SK-N-SH (cell line): Measurements from ENCODE around the gene TWF1. TPM values are rescaled to one million over a fixed set of nuclear protein-coding genes. Genes with fewer than 3 reads are reported as not detected.

Experiments used
- CTCF ChIA-PET: fragments of 300-600, 350-600 bp; formaldehyde crosslinking; extraction: SDS; loops from one replicate; lab custom pipeline; 2021; lab: Yijun Ruan, JAX
- POLR2A ChIA-PET: fragments of 350-600 bp; sonication (Branson Sonifier 250); formaldehyde crosslinking; extraction: SDS; loops from one replicate; lab custom pipeline; 2020; ENCODE audit warnings: antibody characterized with exemption, inconsistent platforms; lab: Yijun Ruan, JAX
- DNase-seq: peaks from one replicate; pipeline ENCODE4 v3.0.0; 2012
- H2AFZ ChIP-seq: fragments of 200-600 bp; sonication (generic); 2 replicates; pipeline ENCODE4 v1.8.1; 2016; ENCODE audit warnings: antibody characterized with exemption, mild to moderate bottlenecking, low read depth
- H3F3A ChIP-seq: fragments of 200-600 bp; sonication (generic); replicated peaks from 2 replicates; pipeline ENCODE3; 2016; ENCODE audit warnings: antibody characterized with exemption, mild to moderate bottlenecking; ENCODE audit not compliant: insufficient read depth
- H3K27ac ChIP-seq, 2 experiments: fragments of 200-500 bp in 1 of 2; fragments of 200-600 bp in 1 of 2; sonication (Bioruptor generic) in 1 of 2; sonication (generic), shearing (Covaris generic) in 1 of 2; 2 replicates each; pipeline versions ENCODE4 v1.5.1 to v1.6.1; 2014 to 2016; ENCODE audit warnings: low read depth in 2 of 2, inconsistent platforms in 1 of 2, low read length in 1 of 2, mild to moderate bottlenecking in 1 of 2, mixed read lengths in 1 of 2
- H3K27me3 ChIP-seq: fragments of 200-600 bp; sonication (generic), shearing (Covaris generic); 2 replicates; pipeline ENCODE4 v1.6.1; 2016; ENCODE audit warnings: mixed run types; ENCODE audit not compliant: insufficient read depth
- H3K36me3 ChIP-seq, 2 experiments: fragments of 200-500 bp in 1 of 2; fragments of 200-600 bp in 1 of 2; sonication (Bioruptor generic) in 1 of 2; sonication (generic) in 1 of 2; replicated peaks in 1 of 2; 2 replicates each; pipeline versions ENCODE3 to v1.5.1; 2014 to 2016; ENCODE audit warnings: low read length in 1 of 2, mild to moderate bottlenecking in 1 of 2; ENCODE audit not compliant: insufficient read depth in 2 of 2, control insufficient read depth in 1 of 2
- H3K4me1 ChIP-seq, 2 experiments: fragments of 200-500 bp in 1 of 2; fragments of 200-600 bp in 1 of 2; sonication (Bioruptor generic) in 1 of 2; sonication (generic), shearing (Covaris generic) in 1 of 2; 2 replicates each; pipeline versions ENCODE4 v1.5.1 to v1.6.1; 2014 to 2016; ENCODE audit warnings: low read depth in 1 of 2, low read length in 1 of 2, mixed run types in 1 of 2; ENCODE audit not compliant: insufficient read depth in 2 of 2, control insufficient read depth in 1 of 2
- H3K4me2 ChIP-seq: fragments of 200-600 bp; sonication (generic), shearing (Covaris generic); 2 replicates; pipeline ENCODE4 v1.6.1; 2017; ENCODE audit warnings: mixed run types
- H3K4me3 ChIP-seq, 2 experiments: fragments of 200-500 bp in 1 of 2; fragments of 200-600 bp in 1 of 2; sonication (Bioruptor generic) in 1 of 2; sonication (generic), shearing (Covaris generic) in 1 of 2; 2 replicates each; pipeline versions ENCODE4 v1.5.1 to v1.8.1; 2014 to 2016; ENCODE audit warnings: low read depth in 2 of 2, inconsistent platforms in 1 of 2, low read length in 1 of 2, mild to moderate bottlenecking in 1 of 2, mixed read lengths in 1 of 2, moderate library complexity in 1 of 2
- H3K79me2 ChIP-seq: fragments of 200-600 bp; sonication (generic); 2 replicates; pipeline ENCODE4 v1.8.1; 2017; ENCODE audit warnings: mild to moderate bottlenecking; ENCODE audit not compliant: insufficient read depth
- H3K9ac ChIP-seq: fragments of 200-600 bp; sonication (generic); 2 replicates; pipeline ENCODE4 v1.6.1; 2017; ENCODE audit warnings: mixed run types
- H3K9me2 ChIP-seq: fragments of 200-600 bp; sonication (generic); 2 replicates; pipeline ENCODE4 v1.6.1; 2017; ENCODE audit warnings: mixed run types
- H3K9me3 ChIP-seq: fragments of 200-600 bp; sonication (generic); 2 replicates; pipeline ENCODE4 v1.6.1; 2017; ENCODE audit warnings: mixed run types, mild to moderate bottlenecking, moderate library complexity
- H4K20me1 ChIP-seq: fragments of 200-600 bp; sonication (generic); 2 replicates; pipeline ENCODE4 v1.6.1; 2017; ENCODE audit warnings: mild to moderate bottlenecking, mixed run types; ENCODE audit not compliant: insufficient read depth
- CHD2 ChIP-seq: fragments of 150-350 bp; IDR thresholded peaks from 2 replicates; pipeline ENCODE4 v1.6.1; 2018; ENCODE audit warnings: low read length; ENCODE audit not compliant: partially characterized antibody
- CTCF ChIP-seq: fragments of 200-600 bp; sonication (generic); IDR thresholded peaks from 2 replicates; pipeline ENCODE4 v1.6.1; 2017; ENCODE audit warnings: antibody characterized with exemption, mild to moderate bottlenecking, moderate library complexity
- ELF1 ChIP-seq: IDR thresholded peaks from 2 replicates; pipeline ENCODE4 v1.4.0; 2012
- EP300 ChIP-seq, 2 experiments: IDR thresholded peaks; 2 replicates each; pipeline versions ENCODE4 v1.4.0 to v1.6.1; 2012; ENCODE audit warnings: borderline replicate concordance in 1 of 2, low read depth in 1 of 2, low read length in 1 of 2
- EZH2phosphoT487 ChIP-seq: fragments of 200-600 bp; sonication (generic); IDR thresholded peaks from 2 replicates; pipeline ENCODE4 v1.6.1; 2017; ENCODE audit warnings: low read depth, mixed run types, mild to moderate bottlenecking, antibody characterized with exemption, moderate library complexity, borderline replicate concordance
- FOSL2 ChIP-seq: IDR thresholded peaks from 2 replicates; pipeline ENCODE4 v1.4.0; 2012; ENCODE audit warnings: low read depth, mild to moderate bottlenecking, moderate library complexity, borderline replicate concordance
- FOXM1 ChIP-seq: IDR thresholded peaks from 2 replicates; pipeline ENCODE4 v1.4.0; 2012; ENCODE audit warnings: low read depth, mild to moderate bottlenecking
- GATA2 ChIP-seq: sonication (generic); formaldehyde crosslinking; IDR thresholded peaks from 2 replicates; pipeline ENCODE4 v1.5.0; 2020; ENCODE audit warnings: mild to moderate bottlenecking, missing genetic modification reagents
- MEF2A ChIP-seq: IDR thresholded peaks from 2 replicates; pipeline ENCODE4 v1.4.0; 2012; ENCODE audit warnings: low read depth, borderline replicate concordance
- NRF1 ChIP-seq: IDR thresholded peaks from 2 replicates; pipeline ENCODE4 v1.6.1; 2012; ENCODE audit warnings: low read depth, mild to moderate bottlenecking, low read length
- PBX3 ChIP-seq: IDR thresholded peaks from 2 replicates; pipeline ENCODE4; 2012
- POLR2AphosphoS5 ChIP-seq: IDR thresholded peaks from 2 replicates; pipeline ENCODE4 v1.6.1; 2012; ENCODE audit warnings: low read depth, low read length
- RAD21 ChIP-seq: IDR thresholded peaks from 2 replicates; pipeline ENCODE4 v1.6.1; 2012; ENCODE audit warnings: mild to moderate bottlenecking, low read length
- RCOR1 ChIP-seq: fragments of 150-350 bp; IDR thresholded peaks from 2 replicates; pipeline ENCODE4 v1.6.1; 2017; ENCODE audit warnings: antibody characterized with exemption, low read length
- RXRA ChIP-seq: IDR thresholded peaks from 2 replicates; pipeline ENCODE4 v1.4.0; 2012; ENCODE audit warnings: low read depth, mild to moderate bottlenecking, borderline replicate concordance
- SIN3A ChIP-seq: IDR thresholded peaks from 2 replicates; pipeline ENCODE4 v1.6.1; 2012; ENCODE audit warnings: low read depth, mild to moderate bottlenecking, low read length, moderate library complexity, borderline replicate concordance
- SMC3 ChIP-seq: IDR thresholded peaks from 2 replicates; pipeline ENCODE4 v1.6.1; 2012; ENCODE audit warnings: low read depth, low read length, improper control_type of control experiment
- TCF12 ChIP-seq: IDR thresholded peaks from 2 replicates; pipeline ENCODE4 v1.4.0; 2012
- WGBS: methylation state at CpG from one replicate; pipeline ENCODE4 v1.1.6; 2017; ENCODE audit warnings: low lambda C conversion rate; 5-methylcytosine and 5-hydroxymethylcytosine counted together
- polyA plus RNA-seq, 3 experiments: library from polyadenylated mRNA; depleted of rRNA; stranded (reverse); fragments of >200 nt; gene quantifications; 2 replicates each; pipeline ENCODE4 v1.2.3, GENCODE V29; 2012
- TF ChIP-seq, protein P1 (sequence below): IDR thresholded peaks from 2 replicates; pipeline ENCODE4 v1.6.1; 2012; ENCODE audit warnings: mild to moderate bottlenecking, low read depth, low read length, moderate library complexity
- TF ChIP-seq, protein P2 (sequence below): IDR thresholded peaks from 2 replicates; pipeline ENCODE4 v1.4.0; 2012; ENCODE audit warnings: low read depth, borderline replicate concordance
- TF ChIP-seq, protein P3 (sequence below): IDR thresholded peaks from 2 replicates; pipeline ENCODE4 v1.4.0; 2012; ENCODE audit warnings: low read depth

TWF1 gene
- polyA plus RNA-seq, 1 of the 3 experiments (the other 2 are of a cell fraction) = 36.9 TPM

GRCh38 chr12:43815416-43815815 lies 9.3 kb upstream of the TWF1 start:
- H2AFZ ChIP-seq = no peak overlapping the region
- no peak for DNase-seq
- no peaks in the 10 kb centered on the region for H3K36me3 ChIP-seq
- TF ChIP-seq EP300 (IDR thresholded peaks at IDR 0.05; ENCODE audit: borderline replicate concordance in 1 of 2, low read depth in 1 of 2, low read length in 1 of 2) (no peak), SIN3A (no peak), EZH2phosphoT487 (no peak), CTCF (no peak), POLR2AphosphoS5 (no peak), SMC3 (no peak), CHD2 (no peak), MEF2A (no peak), RCOR1 (no peak), NRF1 (no peak), TCF12 (no peak)
- no peak overlapping the region for H3K4me3 ChIP-seq
- H3K4me1 ChIP-seq = no peaks in the 10 kb centered on the region; a peak in 1 of 4 replicates
- ChIA-PET POLR2A (no interaction called here), CTCF (interaction anchor here (1.4 to 2.6 kb wide), 2 partner anchors 10 to 68 kb away, joined by 5 to 11 read pairs; partner anchors contain the start of gene TWF1)
- no peaks in the 10 kb centered on the region; the same call in 1 of the 2 replicates for H3K27me3 ChIP-seq
- no peaks in the 10 kb centered on the region for H3F3A ChIP-seq
- H3K9ac ChIP-seq = no peak overlapping the region
- 91% methylated on average over 3 of the region's 3 CpGs for WGBS
- H4K20me1 ChIP-seq = no peaks in the 10 kb centered on the region
- H3K27ac ChIP-seq = no peak overlapping the region
- H3K4me2 ChIP-seq = no peak overlapping the region
- H3K79me2 ChIP-seq = no peaks in the 10 kb centered on the region
- no peaks in the 10 kb centered on the region for H3K9me3 ChIP-seq
- H3K9me2 ChIP-seq = no peaks in the 10 kb centered on the region

- H3K27me3 ChIP-seq = no peaks in the 10 kb centered on the region
- TF ChIP-seq RAD21 (no peak), CHD2 (no peak), GATA2 (CRISPR knock-in tag) (no peak), POLR2AphosphoS5 (no peak), RXRA (no peak), MEF2A (no peak), PBX3 (no peak), ELF1 (no peak), FOSL2 (no peak), FOXM1 (no peak)
- TF ChIP-seq, protein P1, sequence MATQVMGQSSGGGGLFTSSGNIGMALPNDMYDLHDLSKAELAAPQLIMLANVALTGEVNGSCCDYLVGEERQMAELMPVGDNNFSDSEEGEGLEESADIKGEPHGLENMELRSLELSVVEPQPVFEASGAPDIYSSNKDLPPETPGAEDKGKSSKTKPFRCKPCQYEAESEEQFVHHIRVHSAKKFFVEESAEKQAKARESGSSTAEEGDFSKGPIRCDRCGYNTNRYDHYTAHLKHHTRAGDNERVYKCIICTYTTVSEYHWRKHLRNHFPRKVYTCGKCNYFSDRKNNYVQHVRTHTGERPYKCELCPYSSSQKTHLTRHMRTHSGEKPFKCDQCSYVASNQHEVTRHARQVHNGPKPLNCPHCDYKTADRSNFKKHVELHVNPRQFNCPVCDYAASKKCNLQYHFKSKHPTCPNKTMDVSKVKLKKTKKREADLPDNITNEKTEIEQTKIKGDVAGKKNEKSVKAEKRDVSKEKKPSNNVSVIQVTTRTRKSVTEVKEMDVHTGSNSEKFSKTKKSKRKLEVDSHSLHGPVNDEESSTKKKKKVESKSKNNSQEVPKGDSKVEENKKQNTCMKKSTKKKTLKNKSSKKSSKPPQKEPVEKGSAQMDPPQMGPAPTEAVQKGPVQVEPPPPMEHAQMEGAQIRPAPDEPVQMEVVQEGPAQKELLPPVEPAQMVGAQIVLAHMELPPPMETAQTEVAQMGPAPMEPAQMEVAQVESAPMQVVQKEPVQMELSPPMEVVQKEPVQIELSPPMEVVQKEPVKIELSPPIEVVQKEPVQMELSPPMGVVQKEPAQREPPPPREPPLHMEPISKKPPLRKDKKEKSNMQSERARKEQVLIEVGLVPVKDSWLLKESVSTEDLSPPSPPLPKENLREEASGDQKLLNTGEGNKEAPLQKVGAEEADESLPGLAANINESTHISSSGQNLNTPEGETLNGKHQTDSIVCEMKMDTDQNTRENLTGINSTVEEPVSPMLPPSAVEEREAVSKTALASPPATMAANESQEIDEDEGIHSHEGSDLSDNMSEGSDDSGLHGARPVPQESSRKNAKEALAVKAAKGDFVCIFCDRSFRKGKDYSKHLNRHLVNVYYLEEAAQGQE = no peak
- TF ChIP-seq, protein P2, sequence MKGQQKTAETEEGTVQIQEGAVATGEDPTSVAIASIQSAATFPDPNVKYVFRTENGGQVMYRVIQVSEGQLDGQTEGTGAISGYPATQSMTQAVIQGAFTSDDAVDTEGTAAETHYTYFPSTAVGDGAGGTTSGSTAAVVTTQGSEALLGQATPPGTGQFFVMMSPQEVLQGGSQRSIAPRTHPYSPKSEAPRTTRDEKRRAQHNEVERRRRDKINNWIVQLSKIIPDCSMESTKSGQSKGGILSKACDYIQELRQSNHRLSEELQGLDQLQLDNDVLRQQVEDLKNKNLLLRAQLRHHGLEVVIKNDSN = no peak
- TF ChIP-seq, protein P3, sequence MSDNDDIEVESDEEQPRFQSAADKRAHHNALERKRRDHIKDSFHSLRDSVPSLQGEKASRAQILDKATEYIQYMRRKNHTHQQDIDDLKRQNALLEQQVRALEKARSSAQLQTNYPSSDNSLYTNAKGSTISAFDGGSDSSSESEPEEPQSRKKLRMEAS = no peak
- POLR2A ChIA-PET = no interaction called here
- 86% methylated on average over 4 of the region's 4 CpGs for WGBS
- CTCF ChIA-PET = interaction anchor here (0.7 kb wide), 1 partner anchor 41 kb away, joined by 3 read pairs; no protein-coding TSS in a partner anchor
- no peaks in the 10 kb centered on the region for H3F3A ChIP-seq
- no peak overlapping the region for H3K27ac ChIP-seq
- H3K4me1 ChIP-seq = no peaks in the 10 kb centered on the region; a peak in 1 of 4 replicates
- no peaks in the 10 kb centered on the region for H3K9me2 ChIP-seq
- no peak for DNase-seq
- no peak overlapping the region for H3K4me3 ChIP-seq
- no peak overlapping the region for H3K4me2 ChIP-seq
- no peaks in the 10 kb centered on the region for H4K20me1 ChIP-seq
- H3K36me3 ChIP-seq = no peaks in the 10 kb centered on the region
- no peaks in the 10 kb centered on the region for H3K9me3 ChIP-seq
- H3K79me2 ChIP-seq = no peaks in the 10 kb centered on the region
- no peak overlapping the region for H3K9ac ChIP-seq
- H2AFZ ChIP-seq = no peak overlapping the region
These were observed 6.8 kb upstream of the TWF1 start for GRCh38 chr12:43812926-43813325.
